ENCODE results near the gene BMPER.

DNA sequence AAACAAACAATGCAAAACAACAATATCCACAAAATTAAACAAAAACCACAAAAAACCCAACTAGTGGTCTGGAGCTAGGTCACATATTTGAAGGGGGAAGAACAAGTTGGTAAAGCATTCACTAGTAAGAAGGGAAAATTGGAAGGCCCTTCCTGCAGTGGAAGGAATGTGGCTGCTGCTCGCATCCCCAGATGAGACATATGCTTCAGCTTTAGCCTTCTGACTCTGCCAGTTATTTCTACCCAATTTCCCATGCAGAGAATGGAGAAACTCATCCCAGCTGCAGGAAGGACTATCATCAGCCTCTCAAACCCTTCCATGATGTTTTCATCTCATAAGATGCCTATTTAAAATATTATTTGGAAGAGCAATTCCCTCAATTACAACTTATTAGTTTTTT is 176.6 kb downstream of the BMPER start:
- TF ChIP-seq CTCF (IDR thresholded peaks at IDR 0.05): no peak
- no peak for TF ChIP-seq POLR2AphosphoS5 (IDR thresholded peaks at IDR 0.05; ENCODE audit: low read depth, low read length)
- no peak for TF ChIP-seq REST (IDR thresholded peaks at IDR 0.05; ENCODE audit: insufficient read depth in 1 of 2, low read depth in 2 of 2, low read length in 1 of 2)
